T-helper 2 cell treated with Interferon-gamma antibody and Interleukin-4, amounts not matched to agents 100 ng/mL and 5 ng/mL, for 36 hours (primary cell): ENCODE data around the gene CUTC. TPM values are rescaled to one million over a fixed set of nuclear protein-coding genes. Genes with fewer than 3 reads are reported as not detected.

Experiments
- intact Hi-C: fragments of 100-400 bp; cut with micrococcal nuclease; formaldehyde crosslinking; loops from one replicate; pipeline ENCODE4 v1.15.1; 2023
- total RNA-seq: library from RNA; stranded (reverse); gene quantifications from 2 replicates; pipeline ENCODE4 v1.2.3, GENCODE V29; 2022

CUTC gene
- total RNA-seq, 1 donor from 2014 or later = 21.7 TPM

GRCh38 chr10:99781734-99782429, 49.8 kb downstream of the CUTC start:
- intact Hi-C loops = no loop called here

GRCh38 chr10:99782447-99783286, 50.6 kb downstream of the CUTC start, which contains the start of gene ABCC2:
TSS of gene ABCC2 (plus strand) at chr10:99782640. CDS start at chr10:99782845, 205 bp downstream.
- intact Hi-C loops = no loop called here

DNA sequence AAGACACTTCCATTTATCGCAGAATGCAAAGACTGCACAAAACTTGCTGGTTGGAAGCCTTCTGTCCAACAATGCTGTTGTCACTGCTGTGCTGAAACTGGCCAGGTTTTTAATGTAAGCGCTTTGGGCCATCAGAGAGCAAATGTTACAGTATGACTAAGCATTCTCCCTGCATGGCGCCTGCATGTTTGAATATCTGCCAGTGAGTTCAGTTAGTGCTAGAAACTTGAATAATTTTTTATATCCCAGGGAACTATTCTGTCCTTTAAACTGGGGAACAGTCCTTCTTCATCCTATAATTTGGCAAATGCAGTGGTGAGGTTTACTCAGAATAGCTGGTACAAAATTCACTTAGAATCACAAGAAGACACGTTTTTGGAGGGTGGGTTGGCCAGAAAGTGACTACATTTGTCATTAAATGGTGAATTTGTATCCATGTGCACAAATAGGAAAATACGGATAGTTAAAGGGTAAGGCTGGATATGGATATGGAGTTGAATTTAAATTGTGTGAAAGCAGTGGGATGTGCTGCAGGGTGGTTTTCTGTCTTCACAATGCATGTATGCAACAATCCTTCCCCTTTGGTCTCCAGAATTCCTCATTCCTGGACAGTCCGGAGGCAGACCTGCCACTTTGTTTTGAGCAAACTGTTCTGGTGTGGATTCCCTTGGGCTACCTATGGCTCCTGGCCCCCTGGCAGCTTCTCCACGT, 52.1 kb downstream of the CUTC start:
- intact Hi-C loops = no loop called here

- intact Hi-C loops = no loop called here
Measured at GRCh38 chr10:99784727-99785441, 52.9 kb downstream of the CUTC start.

- intact Hi-C loops = no loop called here
Measured at GRCh38 chr10:99785646-99786045, 53.6 kb downstream of the CUTC start.

DNA sequence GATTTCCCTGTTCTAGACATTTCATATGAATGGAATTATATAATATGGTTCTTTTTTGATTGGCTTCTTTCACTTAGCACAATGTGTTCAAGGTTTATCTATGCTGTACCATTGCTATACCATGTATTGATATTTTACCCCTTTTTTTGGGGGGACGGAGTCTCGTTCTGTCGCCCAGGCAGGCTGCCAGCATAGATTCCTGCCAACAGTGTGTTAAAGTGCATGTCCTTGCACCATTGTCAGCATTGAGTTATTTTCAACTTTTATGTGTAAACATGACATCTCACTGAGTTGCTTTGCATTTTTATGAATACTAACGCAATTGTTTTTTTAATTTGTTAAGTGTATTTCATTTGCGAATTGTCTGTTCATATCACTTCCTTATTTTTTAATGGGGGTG, 55.3 kb downstream of the CUTC start:
- intact Hi-C loops = no loop called here

- intact Hi-C loops = no loop called here
Measured at GRCh38 chr10:99787782-99788445, 55.9 kb downstream of the CUTC start.

- intact Hi-C loops = no loop called here
Measured at GRCh38 chr10:99788598-99789256, 56.7 kb downstream of the CUTC start.

DNA sequence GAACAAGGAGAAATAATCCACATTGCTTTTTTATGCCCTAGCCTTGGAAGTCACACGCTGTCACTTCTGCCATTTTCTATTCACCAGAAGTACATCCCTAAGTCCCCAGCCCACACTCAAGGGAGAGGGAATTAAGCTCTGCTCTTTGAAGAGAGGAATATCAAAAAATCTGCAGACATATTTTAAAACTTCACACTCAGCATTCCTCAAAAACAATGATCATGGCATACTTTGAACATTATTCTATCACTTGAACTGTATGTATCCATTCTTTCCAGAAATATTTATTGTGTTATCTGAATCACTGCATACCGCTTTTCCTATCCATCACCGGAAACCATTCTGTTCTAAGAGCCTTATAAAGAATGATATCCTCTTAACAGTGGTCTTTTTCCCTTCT, 59.8 kb downstream of the CUTC start:
- intact Hi-C loops = no loop called here

- intact Hi-C loops = no loop called here
Measured at GRCh38 chr10:99793819-99794218, 61.8 kb downstream of the CUTC start.

- intact Hi-C loops = no loop called here
Measured at GRCh38 chr10:99796928-99797327, 64.9 kb downstream of the CUTC start.

- intact Hi-C loops = no loop called here
Measured at GRCh38 chr10:99798031-99798430, 66.0 kb downstream of the CUTC start.

GRCh38 chr10:99798920-99799319, 66.9 kb downstream of the CUTC start:
- intact Hi-C loops = no loop called here

DNA sequence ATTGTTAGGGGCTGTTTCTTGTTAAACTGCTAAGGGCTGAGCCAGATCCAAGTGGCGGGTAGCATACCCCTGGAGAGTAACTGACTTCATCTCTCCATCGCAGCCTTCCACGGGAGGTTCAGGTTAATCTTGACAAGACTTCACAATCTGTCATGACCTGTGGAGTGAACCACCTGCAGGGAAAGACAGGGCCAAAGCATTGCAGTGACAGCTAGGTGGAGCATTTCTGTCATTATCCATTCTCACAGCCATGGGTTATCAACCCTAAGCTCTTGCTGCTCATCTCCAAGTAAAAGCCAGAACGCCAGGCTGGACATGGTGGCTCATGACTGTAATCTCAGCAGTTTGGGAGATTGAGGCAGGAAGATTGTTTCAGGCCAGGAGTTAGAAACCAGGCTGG, 67.6 kb downstream of the CUTC start:
- intact Hi-C loops = no loop called here

GRCh38 chr10:99804471-99804870, 72.4 kb downstream of the CUTC start:
- intact Hi-C loops = no loop called here

DNA sequence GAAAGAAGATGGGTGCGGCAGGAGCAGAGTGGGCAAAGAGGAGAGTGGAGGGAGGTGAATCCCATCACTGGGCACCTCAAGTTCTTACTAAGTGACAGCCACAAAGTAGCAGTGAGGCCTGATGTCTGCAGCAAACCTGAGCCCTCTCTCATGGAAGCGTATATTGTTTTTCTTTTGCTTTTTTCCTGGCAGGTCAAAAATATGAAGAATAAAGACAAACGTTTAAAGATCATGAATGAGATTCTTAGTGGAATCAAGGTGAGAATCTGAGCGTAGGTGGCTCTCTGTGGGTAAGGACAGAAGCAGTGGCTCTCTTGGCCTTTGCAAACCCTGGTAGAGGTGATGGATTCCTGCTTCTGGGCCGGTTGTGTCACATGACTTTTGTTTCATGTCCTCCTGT, 73.2 kb downstream of the CUTC start:
- intact Hi-C loops = no loop called here
